Stomach smooth muscle (tissue), 2 donors: ENCODE data around the gene ACER2.

Experiments
- H3K27ac ChIP-seq: one replicate; pipeline ENCODE4 v1.7.0; 2013; ENCODE audit warnings: mild to moderate bottlenecking, low read length, inconsistent platforms
- H3K27me3 ChIP-seq, 2 donors: one replicate each; pipeline ENCODE4 v1.7.0; 2013; ENCODE audit warnings: low read length in 2 of 2; ENCODE audit not compliant: insufficient read depth in 2 of 2, control insufficient read depth in 1 of 2
- H3K36me3 ChIP-seq, 2 donors: one replicate each; pipeline ENCODE4 v1.7.0; 2013; ENCODE audit warnings: low read length in 2 of 2; ENCODE audit not compliant: control insufficient read depth in 2 of 2, insufficient read depth in 2 of 2
- H3K4me1 ChIP-seq: one replicate; pipeline ENCODE4 v1.7.0; 2013; ENCODE audit warnings: low read length; ENCODE audit not compliant: control insufficient read depth, insufficient read depth
- H3K4me3 ChIP-seq, 2 donors: one replicate each; pipeline ENCODE4 v1.7.0; 2013; ENCODE audit warnings: low read length in 2 of 2
- H3K9ac ChIP-seq, 2 donors: one replicate each; pipeline ENCODE4 v1.7.0; 2013; ENCODE audit warnings: low read length in 2 of 2, mild to moderate bottlenecking in 1 of 2
- H3K9me3 ChIP-seq, 2 donors: one replicate each; pipeline ENCODE4 v1.7.0; 2013; ENCODE audit warnings: low read length in 2 of 2; ENCODE audit not compliant: control insufficient read depth in 2 of 2
- donor health status: healthy.
- donor health status: Pancreatic carcinoma.

The ACER2 gene

DNA sequence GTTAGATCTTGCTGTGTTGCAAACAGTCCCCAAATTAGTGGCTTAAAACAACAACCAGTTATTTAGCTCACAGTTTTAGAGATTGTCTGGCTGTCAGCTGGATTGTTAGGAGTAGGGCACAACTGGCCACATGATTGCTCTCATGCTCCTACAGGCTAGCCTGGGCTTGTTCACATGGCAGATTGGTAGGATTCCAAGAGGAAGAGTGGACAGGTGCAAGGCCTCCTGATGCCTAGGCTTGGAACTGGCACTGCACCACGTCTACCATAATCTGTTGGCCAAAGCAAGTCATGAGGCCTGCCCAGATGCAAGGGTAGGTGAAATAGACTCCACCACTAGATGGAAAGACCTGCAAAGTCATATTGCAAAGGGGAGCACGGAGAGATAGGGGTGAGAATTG lies 76.4 kb downstream of the ACER2 start:
- Histone ChIP-seq H3K9ac (no peak overlapping the region), H3K27ac (no peak overlapping the region), H3K9me3 (no peaks in the 10 kb centered on the region), H3K4me3 (no peak overlapping the region), H3K36me3 (no peaks in the 10 kb centered on the region), H3K27me3 (no peaks in the 10 kb centered on the region), H3K4me1 (no peaks in the 10 kb centered on the region)

GRCh38 chr9:19486803-19487202 lies 78.0 kb downstream of the ACER2 start:
- H3K4me1 ChIP-seq, result no peaks in the 10 kb centered on the region
- H3K36me3 ChIP-seq, result no peaks in the 10 kb centered on the region
- peaks cover 0 to 2% of the 10 kb centered on the region in 2 donors for H3K27me3 ChIP-seq
- H3K9me3 ChIP-seq, result no peaks in the 10 kb centered on the region
- H3K9ac ChIP-seq, result no peak overlapping the region
- no peak overlapping the region for H3K4me3 ChIP-seq
- no peak overlapping the region for H3K27ac ChIP-seq

GRCh38 chr9:19488721-19489120 lies 79.9 kb downstream of the ACER2 start:
- Histone ChIP-seq H3K27me3 (peaks cover 0 to 2% of the 10 kb centered on the region in 2 donors), H3K9me3 (no peaks in the 10 kb centered on the region), H3K4me1 (peaks cover 7% of the 10 kb centered on the region), H3K27ac (no peak overlapping the region), H3K36me3 (no peaks in the 10 kb centered on the region), H3K9ac (no peak overlapping the region), H3K4me3 (no peak overlapping the region)

DNA sequence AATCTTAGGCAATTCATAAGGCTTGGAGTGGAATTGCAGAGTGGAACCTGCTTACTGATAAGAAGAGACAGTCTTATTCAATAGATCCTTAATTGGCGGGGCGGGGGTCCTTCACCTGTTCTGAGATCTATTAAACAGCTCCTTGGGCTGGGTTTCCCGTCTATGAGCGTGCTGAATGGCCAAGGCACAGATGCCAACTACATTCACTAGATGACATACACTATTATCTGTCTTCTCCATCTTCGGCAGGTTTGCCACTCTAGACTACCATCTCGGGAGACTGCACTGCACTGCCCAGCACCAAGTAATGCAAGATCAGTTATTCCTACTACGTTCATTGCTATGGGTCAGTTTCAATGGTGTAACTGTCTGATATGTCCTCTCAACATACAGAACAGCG lies 81.5 kb downstream of the ACER2 start:
- no peak overlapping the region for H3K27ac ChIP-seq
- peaks cover 0 to 2% of the 10 kb centered on the region in 2 donors for H3K27me3 ChIP-seq
- peaks cover 7% of the 10 kb centered on the region for H3K4me1 ChIP-seq
- H3K9ac ChIP-seq, result no peak overlapping the region
- H3K4me3 ChIP-seq, result no peak overlapping the region
- no peaks in the 10 kb centered on the region for H3K36me3 ChIP-seq
- no peaks in the 10 kb centered on the region for H3K9me3 ChIP-seq

- Histone ChIP-seq H3K9ac (no peak overlapping the region), H3K27me3 (peaks cover 0 to 2% of the 10 kb centered on the region in 2 donors), H3K4me3 (no peak overlapping the region), H3K36me3 (no peaks in the 10 kb centered on the region), H3K27ac (no peak overlapping the region), H3K9me3 (no peaks in the 10 kb centered on the region), H3K4me1 (peaks cover 7% of the 10 kb centered on the region)
Observed at GRCh38 chr9:19490828-19491227, 82.0 kb downstream of the ACER2 start.

DNA sequence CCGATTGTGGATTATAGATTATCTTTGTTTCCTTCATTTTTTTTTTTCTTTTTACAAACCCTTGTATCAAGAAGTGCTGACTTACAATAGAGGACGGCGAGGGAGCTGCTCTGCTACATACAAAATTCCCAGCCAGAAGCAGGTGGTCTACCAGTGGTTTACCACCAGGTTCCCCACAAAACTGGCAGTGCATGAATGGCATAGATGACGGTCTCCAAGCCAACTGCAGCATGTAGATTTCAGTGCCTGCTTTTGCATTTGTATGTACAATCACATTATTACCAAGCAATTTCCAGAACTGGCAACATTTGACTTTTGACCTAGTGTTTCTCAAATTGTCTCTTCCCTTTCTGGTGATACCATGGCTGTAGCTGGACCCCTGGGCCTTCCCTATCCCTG lies 84.0 kb downstream of the ACER2 start:
- H3K4me3 ChIP-seq, result peak overlapping the region in 1 of 2 donors; percentile 64
- no peak overlapping the region for H3K27ac ChIP-seq
- peak overlapping the region in 1 of 2 donors; percentile 0 for H3K9ac ChIP-seq

GRCh38 chr9:19493174-19493811 lies 84.5 kb downstream of the ACER2 start:
- peak overlapping the region; percentile 18 for H3K27ac ChIP-seq
- no peak overlapping the region for H3K9ac ChIP-seq
- peak overlapping the region in 1 of 2 donors; percentile 64 for H3K4me3 ChIP-seq
- no peaks in the 10 kb centered on the region for H3K36me3 ChIP-seq
- H3K9me3 ChIP-seq, result no peaks in the 10 kb centered on the region
- peaks cover 7% of the 10 kb centered on the region for H3K4me1 ChIP-seq
- peaks cover 0 to 2% of the 10 kb centered on the region in 2 donors for H3K27me3 ChIP-seq

More for the DNA sequence above, 84.0 kb downstream of the ACER2 start:
- H3K27me3 ChIP-seq, result peaks cover 0 to 2% of the 10 kb centered on the region in 2 donors
- peaks cover 7% of the 10 kb centered on the region for H3K4me1 ChIP-seq
- no peaks in the 10 kb centered on the region for H3K9me3 ChIP-seq
- no peaks in the 10 kb centered on the region for H3K36me3 ChIP-seq

GRCh38 chr9:19493876-19494275 lies 85.1 kb downstream of the ACER2 start:
- H3K27me3 ChIP-seq, result peaks cover 0 to 2% of the 10 kb centered on the region in 2 donors
- no peaks in the 10 kb centered on the region for H3K36me3 ChIP-seq
- peak overlapping the region in 1 of 2 donors; percentile 64 for H3K4me3 ChIP-seq
- H3K9me3 ChIP-seq, result no peaks in the 10 kb centered on the region
- no peak overlapping the region for H3K9ac ChIP-seq
- H3K27ac ChIP-seq, result peak overlapping the region; percentile 18
- H3K4me1 ChIP-seq, result peaks cover 7% of the 10 kb centered on the region

- Histone ChIP-seq H3K9ac (no peak overlapping the region), H3K9me3 (no peaks in the 10 kb centered on the region), H3K36me3 (no peaks in the 10 kb centered on the region), H3K27me3 (peaks cover 0 to under 1% of the 10 kb centered on the region in 2 donors), H3K4me1 (peaks cover 7% of the 10 kb centered on the region), H3K4me3 (no peak overlapping the region), H3K27ac (no peak overlapping the region)
Observed at GRCh38 chr9:19495186-19496028, 86.6 kb downstream of the ACER2 start.

DNA sequence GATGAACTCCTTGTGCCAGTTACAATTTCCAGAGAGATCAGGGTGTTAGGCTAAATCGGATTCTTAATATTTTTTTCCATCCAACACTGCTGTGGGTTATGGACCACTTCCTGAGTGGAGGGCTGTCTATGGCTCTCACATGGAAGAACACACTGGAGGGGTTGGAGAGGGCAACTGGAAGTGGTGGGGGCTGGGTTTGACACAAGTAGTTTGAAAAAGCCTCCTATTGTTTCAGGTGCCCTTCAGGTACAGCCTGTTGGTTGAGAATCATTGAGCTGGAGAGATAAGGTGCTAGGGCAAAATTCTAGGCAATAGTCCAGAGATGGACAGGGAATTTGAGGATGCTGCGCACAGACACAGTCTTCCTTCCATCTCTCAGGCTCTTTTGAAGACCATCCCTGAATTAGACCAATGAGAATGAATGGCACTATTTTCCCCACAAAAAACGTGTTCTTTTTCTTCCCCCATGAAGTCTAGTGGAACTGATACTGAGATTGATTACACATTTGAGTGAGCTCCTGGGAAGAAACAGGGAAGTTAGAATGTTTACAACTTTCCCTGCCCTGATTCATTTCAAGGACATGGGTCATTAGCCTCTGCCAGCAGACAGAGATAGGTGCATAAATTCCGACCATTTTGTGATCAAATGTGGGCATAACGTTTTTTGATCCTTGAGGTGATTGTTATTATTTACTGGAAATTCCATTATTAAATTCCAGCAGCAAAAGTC lies 87.7 kb downstream of the ACER2 start:
- no peak overlapping the region for H3K4me3 ChIP-seq
- no peak overlapping the region for H3K27ac ChIP-seq
- no peaks in the 10 kb centered on the region for H3K9me3 ChIP-seq
- no peaks in the 10 kb centered on the region for H3K36me3 ChIP-seq
- H3K27me3 ChIP-seq, result no peaks in the 10 kb centered on the region
- H3K9ac ChIP-seq, result no peak overlapping the region
- H3K4me1 ChIP-seq, result peaks cover 7% of the 10 kb centered on the region
